HEK293T (cell line): ENCODE results near the gene ESR2.

ENCODE experiments used
- SP1 ChIP-seq: fragments of 450-650 bp; IDR thresholded peaks from 2 replicates; pipeline ENCODE4 v1.6.1; 2017
- ZNF384 ChIP-seq: fragments of 450-650 bp; IDR thresholded peaks from 2 replicates; pipeline ENCODE4 v1.6.1; 2016

- TF ChIP-seq SP1, result no peak
- no peak for TF ChIP-seq ZNF384
Observed at GRCh38 chr14:64114796-64115195, 179.4 kb downstream of the ESR2 start.
